ENCODE results near the gene ZDHHC7.

DNA sequence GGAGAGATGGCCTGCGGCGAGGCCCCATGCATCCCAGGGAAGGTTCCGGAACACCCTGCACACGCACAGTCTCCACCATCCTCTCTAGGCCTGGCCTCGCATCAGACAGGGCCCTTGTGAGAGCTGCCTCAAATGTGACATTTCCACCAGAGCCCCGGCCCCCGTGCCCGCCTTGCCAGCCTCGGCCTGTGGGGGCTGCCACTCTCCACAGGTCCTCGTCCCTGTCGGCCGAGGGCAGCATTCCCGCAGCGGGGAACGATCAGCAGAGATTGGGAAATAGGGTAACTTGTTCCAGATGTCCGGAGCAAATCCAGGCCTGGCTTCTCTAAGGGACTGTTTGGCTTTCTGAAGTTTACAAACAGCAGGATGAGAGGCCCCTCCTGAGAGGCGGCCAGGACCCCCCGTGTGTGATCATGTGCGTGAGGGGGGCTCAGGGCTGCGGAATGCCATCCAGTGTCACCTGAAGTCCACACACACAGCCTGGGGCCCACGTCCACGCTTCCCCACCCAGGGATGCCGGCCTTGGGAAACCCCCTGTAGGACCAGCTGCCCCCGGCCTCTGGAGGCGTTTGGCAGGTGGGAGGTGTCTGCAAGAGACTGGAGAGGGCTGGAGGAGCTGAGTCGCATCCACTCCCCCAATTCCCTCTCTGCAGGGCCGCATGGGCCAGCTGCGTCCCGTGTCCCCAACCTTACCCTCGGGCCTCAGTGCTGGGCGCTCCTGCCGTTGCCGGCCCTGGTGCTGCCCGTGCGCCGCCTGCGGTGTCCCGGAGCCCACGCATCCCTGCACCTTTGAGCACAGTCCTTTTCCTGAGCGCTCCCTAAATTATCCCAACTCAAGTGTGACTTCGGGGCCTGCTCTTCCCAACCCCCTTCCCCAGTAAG, 70.4 kb downstream of the ZDHHC7 start:
- TF ChIP-seq, protein P1, sequence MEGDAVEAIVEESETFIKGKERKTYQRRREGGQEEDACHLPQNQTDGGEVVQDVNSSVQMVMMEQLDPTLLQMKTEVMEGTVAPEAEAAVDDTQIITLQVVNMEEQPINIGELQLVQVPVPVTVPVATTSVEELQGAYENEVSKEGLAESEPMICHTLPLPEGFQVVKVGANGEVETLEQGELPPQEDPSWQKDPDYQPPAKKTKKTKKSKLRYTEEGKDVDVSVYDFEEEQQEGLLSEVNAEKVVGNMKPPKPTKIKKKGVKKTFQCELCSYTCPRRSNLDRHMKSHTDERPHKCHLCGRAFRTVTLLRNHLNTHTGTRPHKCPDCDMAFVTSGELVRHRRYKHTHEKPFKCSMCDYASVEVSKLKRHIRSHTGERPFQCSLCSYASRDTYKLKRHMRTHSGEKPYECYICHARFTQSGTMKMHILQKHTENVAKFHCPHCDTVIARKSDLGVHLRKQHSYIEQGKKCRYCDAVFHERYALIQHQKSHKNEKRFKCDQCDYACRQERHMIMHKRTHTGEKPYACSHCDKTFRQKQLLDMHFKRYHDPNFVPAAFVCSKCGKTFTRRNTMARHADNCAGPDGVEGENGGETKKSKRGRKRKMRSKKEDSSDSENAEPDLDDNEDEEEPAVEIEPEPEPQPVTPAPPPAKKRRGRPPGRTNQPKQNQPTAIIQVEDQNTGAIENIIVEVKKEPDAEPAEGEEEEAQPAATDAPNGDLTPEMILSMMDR (conservative IDR thresholded peaks at IDR 0.05 in 1 of 2, IDR thresholded peaks at IDR 0.05 in 1 of 2; ENCODE audit: extremely low read depth in 1 of 2, insufficient read depth in 1 of 2, low read depth in 1 of 2, low read length in 2 of 2), result no peak
- no peak for TF ChIP-seq EZH2 (IDR thresholded peaks at IDR 0.05; ENCODE audit: borderline replicate concordance, low read length)
